HepG2 (cell line): ENCODE data around the gene PTPRM. TPM values are rescaled to one million over a fixed set of nuclear protein-coding genes. Genes with fewer than 3 reads are reported as not detected.

ENCODE experiments used
- ATAC-seq: fragments of 200-7000 bp; cut with Tn5 transposase; 3 replicates; pipeline ENCODE4 v1.9.1; 2020; ENCODE audit warnings: mild to moderate bottlenecking, moderate library complexity
- BruUV-seq: library from RNA; stranded (reverse); fragments of 400-500 nt; replicated peaks from 2 replicates; lab custom pipeline; 2021; lab: Mats Ljungman, UMichigan
- CTCF ChIA-PET: fragments of 300-600 bp; formaldehyde crosslinking; extraction: SDS; loops from one replicate; lab custom pipeline; 2021; ENCODE audit warnings: low total read pairs, inconsistent platforms, low intra/inter-chr PET ratio; lab: Yijun Ruan, JAX
- POLR2A ChIA-PET: fragments of 350-600 bp; sonication (Branson Sonifier 250); formaldehyde crosslinking; loops from one replicate; lab custom pipeline; 2020; ENCODE audit warnings: antibody characterized with exemption, inconsistent platforms; lab: Yijun Ruan, JAX
- DNase-seq: peaks from one replicate; pipeline ENCODE4 v3.0.0-alpha.2; 2015; ENCODE audit warnings: low spot score
- FAIRE-seq: peaks from 3 replicates; lab custom pipeline; 2011; peaks lifted over from hg19 to GRCh38; lab: Jason Lieb, UNC
- H2AFZ ChIP-seq: one replicate; pipeline ENCODE4 v1.6.1; 2011; ENCODE audit warnings: low read length, inconsistent platforms
- H3K27ac ChIP-seq: fragments of 300-600 bp; 3 replicates; pipeline ENCODE4 v1.8.0; 2011; ENCODE audit warnings: mixed run types, mild to moderate bottlenecking, mixed read lengths, low read length, inconsistent platforms; ENCODE audit not compliant: insufficient read depth; ENCODE audit errors: extremely low read length
- H3K27me3 ChIP-seq, 2 experiments: fragments of 200-600 bp in 1 of 2; 2 replicates in 1 of 2; 3 replicates in 1 of 2; pipeline versions ENCODE4 v1.6.0 to v1.8.0; 2011; ENCODE audit warnings: low read length in 2 of 2, mild to moderate bottlenecking in 2 of 2, moderate library complexity in 2 of 2, inconsistent platforms in 1 of 2; ENCODE audit not compliant: insufficient read depth in 2 of 2, control insufficient read depth in 1 of 2
- H3K36me3 ChIP-seq, 2 experiments: fragments of 200-600 bp in 1 of 2; replicated peaks in 1 of 2; 2 replicates in 1 of 2; 3 replicates in 1 of 2; pipeline versions ENCODE4 v1.5.1 to v1.8.0; 2011; ENCODE audit warnings: low read length in 2 of 2, inconsistent platforms in 1 of 2; ENCODE audit not compliant: insufficient read depth in 2 of 2, control insufficient read depth in 1 of 2
- H3K4me1 ChIP-seq: 2 replicates; pipeline ENCODE4 v1.5.1; 2012; ENCODE audit warnings: low read length, inconsistent platforms; ENCODE audit not compliant: insufficient read depth
- H3K4me2 ChIP-seq: 2 replicates; pipeline ENCODE4 v1.6.0; 2011; ENCODE audit warnings: low read depth, low read length, inconsistent platforms
- H3K4me3 ChIP-seq, 3 experiments: fragments of 200-600 bp in 1 of 3; sonication (generic), shearing (Covaris generic) in 1 of 3; replicated peaks in 1 of 3; 2 replicates each; pipeline ENCODE4 v1.5.1; 2011 to 2016; ENCODE audit warnings: low read length in 3 of 3, inconsistent platforms in 2 of 3, low read depth in 2 of 3, mild to moderate bottlenecking in 2 of 3, control low read depth in 1 of 3, mixed read lengths in 1 of 3; ENCODE audit not compliant: insufficient read depth in 1 of 3
- H3K79me2 ChIP-seq: one replicate; pipeline ENCODE4 v1.6.1; 2011; ENCODE audit warnings: low read length, inconsistent platforms; ENCODE audit not compliant: insufficient read depth
- H3K9ac ChIP-seq: 2 replicates; pipeline ENCODE4 v1.6.0; 2011; ENCODE audit warnings: mild to moderate bottlenecking, low read depth, low read length, inconsistent platforms; ENCODE audit not compliant: insufficient read depth
- H3K9me3 ChIP-seq: 2 replicates; pipeline ENCODE4 v1.5.1; 2012; ENCODE audit warnings: mild to moderate bottlenecking, low read length
- H4K20me1 ChIP-seq: 2 replicates; pipeline ENCODE4 v1.6.0; 2011; ENCODE audit warnings: inconsistent platforms, mild to moderate bottlenecking, low read length, moderate library complexity; ENCODE audit not compliant: insufficient read depth
- AHR ChIP-seq: IDR thresholded peaks from 2 replicates; pipeline ENCODE4 v1.6.1; 2018; ENCODE audit warnings: missing genetic modification reagents, missing compliant biosample characterization
- ATF5 ChIP-seq: sonication (generic); formaldehyde crosslinking; IDR thresholded peaks from 2 replicates; pipeline ENCODE4 v1.4.0; 2020; ENCODE audit warnings: mild to moderate bottlenecking, low read depth, missing genetic modification reagents
- RARA ChIP-seq: IDR thresholded peaks from 2 replicates; pipeline ENCODE4 v1.6.1; 2016; ENCODE audit warnings: missing genetic modification reagents, missing compliant biosample characterization
- SP4 ChIP-seq: sonication (generic); formaldehyde crosslinking; IDR thresholded peaks from 2 replicates; pipeline ENCODE4 v1.8.1; 2023; ENCODE audit warnings: mild to moderate bottlenecking, missing genetic modification reagents
- TGIF2 ChIP-seq: IDR thresholded peaks from 2 replicates; pipeline ENCODE4 v1.6.1; 2016; ENCODE audit warnings: control low read depth, missing compliant biosample characterization
- ZNF562 ChIP-seq: sonication (generic); formaldehyde crosslinking; IDR thresholded peaks from 2 replicates; pipeline ENCODE4 v1.8.0; 2022; ENCODE audit warnings: missing genetic modification reagents, borderline replicate concordance
- WGBS: methylation state at CpG from one replicate; pipeline ENCODE4 v1.1.6; 2017; ENCODE audit warnings: low lambda C conversion rate; 5-methylcytosine and 5-hydroxymethylcytosine counted together
- in situ Hi-C: cut with HindIII; loops from 2 replicates; pipeline ENCODE4 v1.10.0; 2017; ENCODE audit warnings: low pct_unique_long_range_greater_than_20kb; ENCODE audit not compliant: extremely low pct_ligation_motif_present
- intact Hi-C: fragments of 100-400 bp; cut with micrococcal nuclease; formaldehyde crosslinking; loops from one replicate; pipeline ENCODE4 v1.10.0; 2022; ENCODE audit not compliant: unreplicated experiment
- polyA plus RNA-seq, 8 experiments: library from polyadenylated mRNA; depleted of rRNA in 3 of 8; stranded (reverse) in 7 of 8; unstranded in 1 of 8; fragments of >200 nt; fragmentation: Illumina TruSeq in 4 of 8; extraction: Trizol in 4 of 8; gene quantifications; 2 replicates each; pipeline versions ENCODE4 v1.2.1 to v1.2.3, GENCODE V29; 2011 to 2016; ENCODE audit warnings: low read depth in 4 of 8, missing spikeins in 1 of 8, mixed read lengths in 1 of 8; ENCODE audit not compliant: insufficient read depth in 1 of 8
- total RNA-seq, 5 experiments: library from RNA; depleted of rRNA; stranded (reverse); fragments of >200 nt; fragmentation: Illumina TruSeq; extraction: Trizol; gene quantifications; 2 replicates each; pipeline ENCODE4 v1.2.3, GENCODE V29; 2016; ENCODE audit warnings: low read depth in 1 of 5
- TF ChIP-seq, protein P1 (sequence below), 2 experiments: sonication (generic) in 1 of 2; formaldehyde crosslinking in 1 of 2; IDR thresholded peaks; 2 replicates each; pipeline versions ENCODE4 v1.4.0 to v1.6.1; 2018 to 2020; ENCODE audit warnings: missing genetic modification reagents in 2 of 2, borderline replicate concordance in 1 of 2, low read depth in 1 of 2, mild to moderate bottlenecking in 1 of 2, missing biosample characterization in 1 of 2
- TF ChIP-seq, protein P2 (sequence below): sonication (generic); formaldehyde crosslinking; IDR thresholded peaks from 2 replicates; pipeline ENCODE4 v1.5.1; 2020; ENCODE audit warnings: mild to moderate bottlenecking, missing genetic modification reagents
- TF ChIP-seq, protein P3 (sequence below): IDR thresholded peaks from 2 replicates; pipeline ENCODE4 v1.6.1; 2012; ENCODE audit warnings: low read length, improper control_type of control experiment

Gene PTPRM
- total and polyA plus RNA-seq, 2 of the 13 experiments (the other 11 are each of a cell fraction or from before 2014, with no cell fraction given): 12.6 to 108 TPM

DNA sequence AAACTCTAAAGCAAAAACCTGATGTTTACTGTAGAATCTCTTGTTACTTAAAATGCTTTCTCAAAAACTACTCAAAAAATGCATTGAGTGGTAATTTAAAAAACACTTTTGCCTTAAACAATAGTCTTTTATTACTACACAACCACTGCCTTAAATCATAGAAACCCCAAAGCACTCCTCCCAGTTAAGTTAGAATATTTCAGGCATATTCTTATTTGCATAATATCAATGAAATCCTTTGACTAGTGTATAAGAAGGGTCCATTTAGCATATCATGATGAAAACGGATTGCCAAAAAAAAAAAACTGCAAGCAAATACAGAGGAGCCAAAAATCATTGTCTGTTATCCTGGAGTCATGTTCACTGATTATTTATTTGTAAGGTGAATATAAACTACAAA, 119.2 kb downstream of the PTPRM start:
- intact Hi-C loops (no loop called here), in situ Hi-C loops (no loop called here)
- no peaks in the 10 kb centered on the region for H3K79me2 ChIP-seq
- BruUV-seq: no TSS peak
- no peak overlapping the region for H3K4me3 ChIP-seq
- no peak for ATAC-seq
- DNase-seq: no peak
- no peak for FAIRE-seq
- H3K9me3 ChIP-seq: no peaks in the 10 kb centered on the region
- ChIA-PET CTCF (no interaction called here), POLR2A (no interaction called here)
- no peaks in the 10 kb centered on the region; a peak in 1 of 5 replicates for H3K27me3 ChIP-seq
- H2AFZ ChIP-seq: no peak overlapping the region
- peaks cover 10% of the 10 kb centered on the region for H3K4me1 ChIP-seq
- no peak overlapping the region for H3K9ac ChIP-seq
- H3K36me3 ChIP-seq: no peaks in the 10 kb centered on the region
- no peaks in the 10 kb centered on the region for H4K20me1 ChIP-seq
- TF ChIP-seq SP4 (CRISPR knock-in tag): no peak
- TF ChIP-seq ATF5 (CRISPR knock-in tag): no peak
- TF ChIP-seq AHR (CRISPR knock-in tag): no peak
- TF ChIP-seq TGIF2 (CRISPR knock-in tag): no peak
- TF ChIP-seq RARA: no peak
- TF ChIP-seq, all 625 proteins: peak for 0
- no peak overlapping the region for H3K4me2 ChIP-seq
- 96% methylated on average over 1 of the region's 1 CpG for WGBS
- no peak overlapping the region for H3K27ac ChIP-seq

DNA sequence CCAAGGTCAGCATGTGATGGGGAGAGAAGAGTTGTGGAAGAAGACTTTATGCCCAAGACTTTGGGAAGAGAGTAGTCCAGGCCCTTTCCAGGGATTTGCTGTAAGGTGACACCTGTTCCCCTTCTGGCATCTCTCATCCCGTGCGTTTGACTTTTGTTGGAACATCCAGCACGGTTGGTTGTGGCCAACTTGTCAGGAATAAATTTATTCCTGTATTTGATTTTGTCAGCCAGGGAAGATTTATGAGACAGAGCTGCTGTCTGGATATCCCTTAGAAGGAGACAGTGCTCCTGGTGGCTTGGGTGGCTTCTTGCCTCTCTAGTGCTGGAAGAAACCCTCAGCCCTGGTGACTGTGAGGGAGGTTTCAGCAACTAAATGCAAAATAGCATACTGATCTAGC, 121.5 kb downstream of the PTPRM start:
- POLR2A ChIA-PET: no interaction called here
- Histone ChIP-seq H3K27me3 (no peaks in the 10 kb centered on the region; a peak in 1 of 5 replicates), H3K36me3 (no peaks in the 10 kb centered on the region), H3K9me3 (no peaks in the 10 kb centered on the region), H3K9ac (no peak overlapping the region), H4K20me1 (no peaks in the 10 kb centered on the region), H3K4me3 (no peak overlapping the region), H3K4me1 (no peaks in the 10 kb centered on the region), H3K27ac (no peak overlapping the region), H3K79me2 (no peaks in the 10 kb centered on the region), H2AFZ (no peak overlapping the region), H3K4me2 (no peak overlapping the region)
- CTCF ChIA-PET: no interaction called here
- ATAC-seq: no peak
- FAIRE-seq: no peak
- no TSS peak for BruUV-seq
- 97% methylated on average over 3 of the region's 3 CpGs for WGBS
- DNase-seq: no peak
- intact Hi-C loops (no loop called here), in situ Hi-C loops (no loop called here)
- TF ChIP-seq, protein P1, sequence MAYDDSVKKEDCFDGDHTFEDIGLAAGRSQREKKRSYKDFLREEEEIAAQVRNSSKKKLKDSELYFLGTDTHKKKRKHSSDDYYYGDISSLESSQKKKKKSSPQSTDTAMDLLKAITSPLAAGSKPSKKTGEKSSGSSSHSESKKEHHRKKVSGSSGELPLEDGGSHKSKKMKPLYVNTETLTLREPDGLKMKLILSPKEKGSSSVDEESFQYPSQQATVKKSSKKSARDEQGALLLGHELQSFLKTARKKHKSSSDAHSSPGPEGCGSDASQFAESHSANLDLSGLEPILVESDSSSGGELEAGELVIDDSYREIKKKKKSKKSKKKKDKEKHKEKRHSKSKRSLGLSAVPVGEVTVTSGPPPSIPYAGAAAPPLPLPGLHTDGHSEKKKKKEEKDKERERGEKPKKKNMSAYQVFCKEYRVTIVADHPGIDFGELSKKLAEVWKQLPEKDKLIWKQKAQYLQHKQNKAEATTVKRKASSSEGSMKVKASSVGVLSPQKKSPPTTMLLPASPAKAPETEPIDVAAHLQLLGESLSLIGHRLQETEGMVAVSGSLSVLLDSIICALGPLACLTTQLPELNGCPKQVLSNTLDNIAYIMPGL (CRISPR knock-in tag; IDR thresholded peaks at IDR 0.05; ENCODE audit: borderline replicate concordance in 1 of 2, low read depth in 1 of 2): no peak
- TF ChIP-seq ZNF562 (CRISPR knock-in tag): no peak
- TF ChIP-seq, protein P2, sequence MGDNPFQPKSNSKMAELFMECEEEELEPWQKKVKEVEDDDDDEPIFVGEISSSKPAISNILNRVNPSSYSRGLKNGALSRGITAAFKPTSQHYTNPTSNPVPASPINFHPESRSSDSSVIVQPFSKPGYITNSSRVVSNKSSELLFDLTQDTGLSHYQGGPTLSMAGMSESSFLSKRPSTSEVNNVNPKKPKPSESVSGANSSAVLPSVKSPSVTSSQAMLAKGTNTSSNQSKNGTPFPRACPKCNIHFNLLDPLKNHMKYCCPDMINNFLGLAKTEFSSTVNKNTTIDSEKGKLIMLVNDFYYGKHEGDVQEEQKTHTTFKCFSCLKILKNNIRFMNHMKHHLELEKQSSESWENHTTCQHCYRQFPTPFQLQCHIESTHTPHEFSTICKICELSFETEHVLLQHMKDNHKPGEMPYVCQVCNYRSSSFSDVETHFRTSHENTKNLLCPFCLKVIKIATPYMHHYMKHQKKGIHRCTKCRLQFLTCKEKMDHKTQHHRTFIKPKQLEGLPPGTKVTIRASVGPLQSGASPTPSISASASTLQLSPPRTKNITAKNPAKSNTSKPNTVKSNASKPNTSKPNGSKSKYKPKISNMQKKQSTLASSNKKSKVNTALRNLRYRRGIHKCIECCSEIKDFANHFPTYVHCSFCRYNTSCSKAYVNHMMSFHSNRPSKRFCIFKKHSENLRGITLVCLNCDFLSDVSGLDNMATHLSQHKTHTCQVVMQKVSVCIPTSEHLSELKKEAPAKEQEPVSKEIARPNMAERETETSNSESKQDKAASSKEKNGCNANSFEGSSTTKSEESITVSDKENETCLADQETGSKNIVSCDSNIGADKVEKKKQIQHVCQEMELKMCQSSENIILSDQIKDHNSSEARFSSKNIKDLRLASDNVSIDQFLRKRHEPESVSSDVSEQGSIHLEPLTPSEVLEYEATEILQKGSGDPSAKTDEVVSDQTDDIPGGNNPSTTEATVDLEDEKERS (CRISPR knock-in tag): no peak
- TF ChIP-seq, protein P3, sequence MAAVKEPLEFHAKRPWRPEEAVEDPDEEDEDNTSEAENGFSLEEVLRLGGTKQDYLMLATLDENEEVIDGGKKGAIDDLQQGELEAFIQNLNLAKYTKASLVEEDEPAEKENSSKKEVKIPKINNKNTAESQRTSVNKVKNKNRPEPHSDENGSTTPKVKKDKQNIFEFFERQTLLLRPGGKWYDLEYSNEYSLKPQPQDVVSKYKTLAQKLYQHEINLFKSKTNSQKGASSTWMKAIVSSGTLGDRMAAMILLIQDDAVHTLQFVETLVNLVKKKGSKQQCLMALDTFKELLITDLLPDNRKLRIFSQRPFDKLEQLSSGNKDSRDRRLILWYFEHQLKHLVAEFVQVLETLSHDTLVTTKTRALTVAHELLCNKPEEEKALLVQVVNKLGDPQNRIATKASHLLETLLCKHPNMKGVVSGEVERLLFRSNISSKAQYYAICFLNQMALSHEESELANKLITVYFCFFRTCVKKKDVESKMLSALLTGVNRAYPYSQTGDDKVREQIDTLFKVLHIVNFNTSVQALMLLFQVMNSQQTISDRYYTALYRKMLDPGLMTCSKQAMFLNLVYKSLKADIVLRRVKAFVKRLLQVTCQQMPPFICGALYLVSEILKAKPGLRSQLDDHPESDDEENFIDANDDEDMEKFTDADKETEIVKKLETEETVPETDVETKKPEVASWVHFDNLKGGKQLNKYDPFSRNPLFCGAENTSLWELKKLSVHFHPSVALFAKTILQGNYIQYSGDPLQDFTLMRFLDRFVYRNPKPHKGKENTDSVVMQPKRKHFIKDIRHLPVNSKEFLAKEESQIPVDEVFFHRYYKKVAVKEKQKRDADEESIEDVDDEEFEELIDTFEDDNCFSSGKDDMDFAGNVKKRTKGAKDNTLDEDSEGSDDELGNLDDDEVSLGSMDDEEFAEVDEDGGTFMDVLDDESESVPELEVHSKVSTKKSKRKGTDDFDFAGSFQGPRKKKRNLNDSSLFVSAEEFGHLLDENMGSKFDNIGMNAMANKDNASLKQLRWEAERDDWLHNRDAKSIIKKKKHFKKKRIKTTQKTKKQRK: no peak
